ENCODE data around the gene MRPL4. TPM values are rescaled to one million over a fixed set of nuclear protein-coding genes. Genes with fewer than 3 reads are reported as not detected.

MRPL4 gene
- total RNA-seq, 2 experiments from 2014 or later = 148 to 155 TPM

DNA sequence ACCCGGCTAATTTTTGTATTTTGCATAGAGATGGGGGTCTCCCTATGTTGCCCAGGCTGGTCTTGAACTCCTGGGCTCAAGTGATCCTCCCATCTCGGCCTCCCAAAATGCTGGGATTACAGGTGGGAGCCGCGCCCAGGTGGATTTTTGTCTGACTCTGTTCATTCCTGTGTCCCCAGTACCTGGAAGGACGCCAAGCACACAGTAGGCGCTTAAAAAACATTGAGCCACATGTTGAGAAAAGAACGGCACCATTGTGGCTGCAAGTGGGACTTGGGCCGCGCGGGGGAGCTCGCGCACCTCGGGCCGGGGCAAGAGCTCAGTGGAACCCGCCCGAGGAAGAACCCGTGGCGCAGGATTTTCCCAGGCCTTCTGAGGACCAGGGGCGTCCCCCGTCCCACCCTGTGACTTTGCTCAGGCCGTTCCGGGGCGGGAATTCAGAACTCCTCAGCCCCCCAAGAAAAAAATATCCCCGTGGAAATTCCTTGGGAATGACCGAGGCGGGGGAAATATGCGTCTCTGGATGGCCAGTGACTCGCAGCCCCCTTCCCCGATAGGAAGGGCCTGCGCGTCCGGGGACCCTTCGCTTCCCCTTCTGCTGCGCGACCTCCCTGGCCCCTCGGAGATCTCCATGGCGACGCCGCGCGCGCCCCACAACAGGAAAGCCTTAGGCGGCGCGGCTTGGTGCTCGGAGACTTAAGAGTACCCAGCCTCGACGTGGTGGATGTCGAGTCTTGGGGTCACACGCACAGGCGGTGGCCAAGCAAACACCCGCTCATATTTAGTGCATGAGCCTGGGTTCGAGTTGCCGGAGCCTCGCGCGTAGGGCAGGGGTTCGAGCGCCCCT, 17.5 kb downstream of the MRPL4 start:
- DNase-seq (ENCODE audit: low spot score) = peak; percentile 82
- no peaks in the 10 kb centered on the region for H4K20me1 ChIP-seq (ENCODE audit: insufficient read depth, low read length)
- BruUV-seq (replicated peaks) = no TSS peak
- POLR2A ChIA-PET = interaction anchor here (0.6 to 2.4 kb wide), 3 partner anchors 64 to 655 kb away, joined by 3 to 14 read pairs (median 4); partner anchors contain the start of genes RAVER1 and TYK2
- 0 out of 2 replicates have a peak, but pooled peaks cover 5% of the 10 kb centered on the region for H3K79me2 ChIP-seq (ENCODE audit: insufficient read depth, low read depth, low read length)
- no peaks in the 10 kb centered on the region for H3K9me2 ChIP-seq (ENCODE audit: insufficient read depth, low read length)
- 0 out of 2 replicates have a peak, but pooled peaks cover under 1% of the 10 kb centered on the region for H3K36me3 ChIP-seq (ENCODE audit: insufficient read depth, low read length)
- H3K4me3 ChIP-seq (ENCODE audit: low read depth, low read length, poor library complexity, severe bottlenecking) = peak overlapping the region; percentile 66
- H3K27ac ChIP-seq (ENCODE audit: low read depth, low read length, poor library complexity, severe bottlenecking) = no peak overlapping the region
- intact Hi-C loops (cut with micrococcal nuclease; ENCODE audit: unreplicated experiment) = loop anchor here (1.0 to 2.0 kb wide), 4 partner anchors 63 to 120 kb away; partner anchors contain the start of genes RAVER1 and TYK2
- peaks cover 31% of the 10 kb centered on the region for H3K4me1 ChIP-seq (ENCODE audit: insufficient read depth, low read length, poor library complexity, severe bottlenecking)
- H3K4me2 ChIP-seq (ENCODE audit: low read length) = peak overlapping the region; percentile 86
- TF ChIP-seq CTCF (conservative IDR thresholded peaks at IDR 0.05; ENCODE audit: low read length) (peak; percentile 94), EZH2phosphoT487 (IDR thresholded peaks at IDR 0.05; ENCODE audit: borderline replicate concordance, low read depth, low read length) (no peak)
- CTCF ChIA-PET (ENCODE audit: unreplicated experiment) = interaction anchor here (0.5 to 0.9 kb wide), 3 partner anchors 10 to 69 kb away, joined by 3 read pairs; partner anchors contain the start of gene ICAM5
- H3K9me3 ChIP-seq (ENCODE audit: low read length) = no peaks in the 10 kb centered on the region
- H2AFZ ChIP-seq (ENCODE audit: low read length) = peak overlapping the region; percentile 61; the same call in 1 of the 2 replicates

DNA sequence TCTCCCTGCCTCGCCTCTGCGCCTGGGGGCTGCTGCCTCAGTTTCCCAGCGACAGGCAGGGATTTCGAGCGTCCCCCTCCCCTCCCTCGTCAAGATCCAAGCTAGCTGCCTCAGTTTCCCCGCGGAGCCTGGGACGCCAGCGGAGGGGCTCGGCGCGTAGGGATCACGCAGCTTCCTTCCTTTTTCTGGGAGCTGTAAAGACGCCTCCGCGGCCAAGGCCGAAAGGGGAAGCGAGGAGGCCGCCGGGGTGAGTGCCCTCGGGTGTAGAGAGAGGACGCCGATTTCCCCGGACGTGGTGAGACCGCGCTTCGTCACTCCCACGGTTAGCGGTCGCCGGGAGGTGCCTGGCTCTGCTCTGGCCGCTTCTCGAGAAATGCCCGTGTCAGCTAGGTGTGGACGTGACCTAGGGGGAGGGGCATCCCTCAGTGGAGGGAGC, 18.2 kb downstream of the MRPL4 start:
- 0 out of 2 replicates have a peak, but pooled peaks cover 3% of the 10 kb centered on the region for H3K36me3 ChIP-seq (ENCODE audit: insufficient read depth, low read length)
- peak overlapping the region; percentile 66 for H3K4me3 ChIP-seq (ENCODE audit: low read depth, low read length, poor library complexity, severe bottlenecking)
- CTCF ChIA-PET (ENCODE audit: unreplicated experiment) = interaction anchor here (0.9 kb wide), 1 partner anchor 69 kb away, joined by 3 read pairs; no protein-coding TSS in a partner anchor
- intact Hi-C loops (cut with micrococcal nuclease; ENCODE audit: unreplicated experiment) = no loop called here
- POLR2A ChIA-PET = interaction anchor here (1.2 to 2.4 kb wide), 4 partner anchors 10 to 111 kb away, joined by 4 to 14 read pairs (median 8); partner anchors contain the start of genes ICAM5, RAVER1 and TYK2
- peak overlapping the region; percentile 75 for H3K27ac ChIP-seq (ENCODE audit: low read depth, low read length, poor library complexity, severe bottlenecking)
- H3K4me1 ChIP-seq (ENCODE audit: insufficient read depth, low read length, poor library complexity, severe bottlenecking) = peaks cover 31% of the 10 kb centered on the region
- no peak for DNase-seq (ENCODE audit: low spot score)
- H3K4me2 ChIP-seq (ENCODE audit: low read length) = peak overlapping the region; percentile 86
- H3K79me2 ChIP-seq (ENCODE audit: insufficient read depth, low read depth, low read length) = 0 out of 2 replicates have a peak, but pooled peaks cover 5% of the 10 kb centered on the region
- TF ChIP-seq CTCF (conservative IDR thresholded peaks at IDR 0.05; ENCODE audit: low read length) (no peak), EZH2phosphoT487 (IDR thresholded peaks at IDR 0.05; ENCODE audit: borderline replicate concordance, low read depth, low read length) (no peak)
- no peaks in the 10 kb centered on the region for H4K20me1 ChIP-seq (ENCODE audit: insufficient read depth, low read length)
- peak overlapping the region; percentile 61; the same call in 1 of the 2 replicates for H2AFZ ChIP-seq (ENCODE audit: low read length)
- H3K9me3 ChIP-seq (ENCODE audit: low read length) = no peaks in the 10 kb centered on the region
- H3K9me2 ChIP-seq (ENCODE audit: insufficient read depth, low read length) = no peaks in the 10 kb centered on the region
- BruUV-seq (replicated peaks) = no TSS peak
